ENCODE measurements around the gene SLC6A6.

The SLC6A6 gene

GRCh38 chr3:14366248-14366647 lies 36.2 kb upstream of the SLC6A6 start:
- H3K27me3 ChIP-seq (ENCODE audit: control insufficient read depth, insufficient read depth, low read length) = peaks cover 4% of the 10 kb centered on the region
- no peaks in the 10 kb centered on the region for H3K9me3 ChIP-seq (ENCODE audit: control insufficient read depth, low read depth, low read length)

GRCh38 chr3:14366915-14367823 lies 35.2 kb upstream of the SLC6A6 start:
- Histone ChIP-seq H3K4me1 (ENCODE audit: control insufficient read depth, low read depth, low read length) (no peaks in the 10 kb centered on the region), H3K27ac (ENCODE audit: low read length) (no peak overlapping the region), H3K4me3 (ENCODE audit: low read length) (no peak overlapping the region), H3K27me3 (ENCODE audit: control insufficient read depth, insufficient read depth, low read length) (peaks cover 4% of the 10 kb centered on the region), H3K9me3 (ENCODE audit: control insufficient read depth, low read depth, low read length) (no peaks in the 10 kb centered on the region), H3K9ac (ENCODE audit: low read length) (no peak overlapping the region), H3K36me3 (ENCODE audit: control insufficient read depth, low read depth, low read length) (no peaks in the 10 kb centered on the region)

More at GRCh38 chr3:14366248-14366647, 36.2 kb upstream of the SLC6A6 start:
- H3K27ac ChIP-seq (ENCODE audit: low read length) = no peak overlapping the region
- no peak overlapping the region for H3K9ac ChIP-seq (ENCODE audit: low read length)
- H3K4me1 ChIP-seq (ENCODE audit: control insufficient read depth, low read depth, low read length) = no peaks in the 10 kb centered on the region
- no peak overlapping the region for H3K4me3 ChIP-seq (ENCODE audit: low read length)
- no peaks in the 10 kb centered on the region for H3K36me3 ChIP-seq (ENCODE audit: control insufficient read depth, low read depth, low read length)

- no peaks in the 10 kb centered on the region for H3K36me3 ChIP-seq (ENCODE audit: control insufficient read depth, low read depth, low read length)
- no peaks in the 10 kb centered on the region for H3K4me1 ChIP-seq (ENCODE audit: control insufficient read depth, low read depth, low read length)
- no peak overlapping the region for H3K4me3 ChIP-seq (ENCODE audit: low read length)
- no peaks in the 10 kb centered on the region for H3K9me3 ChIP-seq (ENCODE audit: control insufficient read depth, low read depth, low read length)
- H3K27me3 ChIP-seq (ENCODE audit: control insufficient read depth, insufficient read depth, low read length) = peaks cover 4% of the 10 kb centered on the region
- no peak overlapping the region for H3K9ac ChIP-seq (ENCODE audit: low read length)
- H3K27ac ChIP-seq (ENCODE audit: low read length) = no peak overlapping the region
These were observed 34.3 kb upstream of the SLC6A6 start for GRCh38 chr3:14368146-14368545.

- no peak overlapping the region for H3K4me3 ChIP-seq (ENCODE audit: low read length)
- H3K36me3 ChIP-seq (ENCODE audit: control insufficient read depth, low read depth, low read length) = no peaks in the 10 kb centered on the region
- H3K9ac ChIP-seq (ENCODE audit: low read length) = no peak overlapping the region
- H3K27me3 ChIP-seq (ENCODE audit: control insufficient read depth, insufficient read depth, low read length) = peaks cover 4% of the 10 kb centered on the region
- H3K27ac ChIP-seq (ENCODE audit: low read length) = no peak overlapping the region
- H3K9me3 ChIP-seq (ENCODE audit: control insufficient read depth, low read depth, low read length) = no peaks in the 10 kb centered on the region
- no peaks in the 10 kb centered on the region for H3K4me1 ChIP-seq (ENCODE audit: control insufficient read depth, low read depth, low read length)
These were observed 33.5 kb upstream of the SLC6A6 start for GRCh38 chr3:14368885-14369284.

- Histone ChIP-seq H3K9me3 (ENCODE audit: control insufficient read depth, low read depth, low read length) (no peaks in the 10 kb centered on the region), H3K36me3 (ENCODE audit: control insufficient read depth, low read depth, low read length) (no peaks in the 10 kb centered on the region), H3K4me1 (ENCODE audit: control insufficient read depth, low read depth, low read length) (no peaks in the 10 kb centered on the region), H3K27ac (ENCODE audit: low read length) (no peak overlapping the region), H3K9ac (ENCODE audit: low read length) (no peak overlapping the region), H3K27me3 (ENCODE audit: control insufficient read depth, insufficient read depth, low read length) (peaks cover 4% of the 10 kb centered on the region), H3K4me3 (ENCODE audit: low read length) (no peak overlapping the region)
These were observed 32.4 kb upstream of the SLC6A6 start for GRCh38 chr3:14369675-14370669.

- Histone ChIP-seq H3K9ac (ENCODE audit: low read length) (no peak overlapping the region), H3K27me3 (ENCODE audit: control insufficient read depth, insufficient read depth, low read length) (peaks cover 4% of the 10 kb centered on the region), H3K9me3 (ENCODE audit: control insufficient read depth, low read depth, low read length) (no peaks in the 10 kb centered on the region), H3K4me3 (ENCODE audit: low read length) (no peak overlapping the region), H3K27ac (ENCODE audit: low read length) (no peak overlapping the region), H3K4me1 (ENCODE audit: control insufficient read depth, low read depth, low read length) (no peaks in the 10 kb centered on the region), H3K36me3 (ENCODE audit: control insufficient read depth, low read depth, low read length) (no peaks in the 10 kb centered on the region)
These were observed 31.5 kb upstream of the SLC6A6 start for GRCh38 chr3:14370720-14371572.

GRCh38 chr3:14371573-14372474 lies 30.6 kb upstream of the SLC6A6 start:
- H3K36me3 ChIP-seq (ENCODE audit: control insufficient read depth, low read depth, low read length) = no peaks in the 10 kb centered on the region
- H3K9ac ChIP-seq (ENCODE audit: low read length) = no peak overlapping the region
- no peaks in the 10 kb centered on the region for H3K9me3 ChIP-seq (ENCODE audit: control insufficient read depth, low read depth, low read length)
- peaks cover 2% of the 10 kb centered on the region for H3K27me3 ChIP-seq (ENCODE audit: control insufficient read depth, insufficient read depth, low read length)
- no peak overlapping the region for H3K27ac ChIP-seq (ENCODE audit: low read length)
- H3K4me1 ChIP-seq (ENCODE audit: control insufficient read depth, low read depth, low read length) = no peaks in the 10 kb centered on the region
- no peak overlapping the region for H3K4me3 ChIP-seq (ENCODE audit: low read length)

GRCh38 chr3:14372587-14372986 lies 29.8 kb upstream of the SLC6A6 start:
- H3K4me3 ChIP-seq (ENCODE audit: low read length) = no peak overlapping the region
- no peak overlapping the region for H3K27ac ChIP-seq (ENCODE audit: low read length)
- H3K9ac ChIP-seq (ENCODE audit: low read length) = no peak overlapping the region
- no peaks in the 10 kb centered on the region for H3K36me3 ChIP-seq (ENCODE audit: control insufficient read depth, low read depth, low read length)
- no peaks in the 10 kb centered on the region for H3K27me3 ChIP-seq (ENCODE audit: control insufficient read depth, insufficient read depth, low read length)
- H3K9me3 ChIP-seq (ENCODE audit: control insufficient read depth, low read depth, low read length) = no peaks in the 10 kb centered on the region
- H3K4me1 ChIP-seq (ENCODE audit: control insufficient read depth, low read depth, low read length) = no peaks in the 10 kb centered on the region

- Histone ChIP-seq H3K4me3 (ENCODE audit: low read length) (no peak overlapping the region), H3K4me1 (ENCODE audit: control insufficient read depth, low read depth, low read length) (no peaks in the 10 kb centered on the region), H3K27me3 (ENCODE audit: control insufficient read depth, insufficient read depth, low read length) (no peaks in the 10 kb centered on the region), H3K27ac (ENCODE audit: low read length) (no peak overlapping the region), H3K9me3 (ENCODE audit: control insufficient read depth, low read depth, low read length) (no peaks in the 10 kb centered on the region), H3K36me3 (ENCODE audit: control insufficient read depth, low read depth, low read length) (no peaks in the 10 kb centered on the region), H3K9ac (ENCODE audit: low read length) (no peak overlapping the region)
These were observed 28.5 kb upstream of the SLC6A6 start for GRCh38 chr3:14373753-14374376.

- Histone ChIP-seq H3K27ac (ENCODE audit: low read length) (no peak overlapping the region), H3K9me3 (ENCODE audit: control insufficient read depth, low read depth, low read length) (no peaks in the 10 kb centered on the region), H3K4me1 (ENCODE audit: control insufficient read depth, low read depth, low read length) (no peaks in the 10 kb centered on the region), H3K9ac (ENCODE audit: low read length) (no peak overlapping the region), H3K4me3 (ENCODE audit: low read length) (no peak overlapping the region), H3K27me3 (ENCODE audit: control insufficient read depth, insufficient read depth, low read length) (no peaks in the 10 kb centered on the region), H3K36me3 (ENCODE audit: control insufficient read depth, low read depth, low read length) (no peaks in the 10 kb centered on the region)
These were observed 27.9 kb upstream of the SLC6A6 start for GRCh38 chr3:14374444-14374883.
